Measurements from ENCODE around the gene RAB6A.

Gene RAB6A

DNA sequence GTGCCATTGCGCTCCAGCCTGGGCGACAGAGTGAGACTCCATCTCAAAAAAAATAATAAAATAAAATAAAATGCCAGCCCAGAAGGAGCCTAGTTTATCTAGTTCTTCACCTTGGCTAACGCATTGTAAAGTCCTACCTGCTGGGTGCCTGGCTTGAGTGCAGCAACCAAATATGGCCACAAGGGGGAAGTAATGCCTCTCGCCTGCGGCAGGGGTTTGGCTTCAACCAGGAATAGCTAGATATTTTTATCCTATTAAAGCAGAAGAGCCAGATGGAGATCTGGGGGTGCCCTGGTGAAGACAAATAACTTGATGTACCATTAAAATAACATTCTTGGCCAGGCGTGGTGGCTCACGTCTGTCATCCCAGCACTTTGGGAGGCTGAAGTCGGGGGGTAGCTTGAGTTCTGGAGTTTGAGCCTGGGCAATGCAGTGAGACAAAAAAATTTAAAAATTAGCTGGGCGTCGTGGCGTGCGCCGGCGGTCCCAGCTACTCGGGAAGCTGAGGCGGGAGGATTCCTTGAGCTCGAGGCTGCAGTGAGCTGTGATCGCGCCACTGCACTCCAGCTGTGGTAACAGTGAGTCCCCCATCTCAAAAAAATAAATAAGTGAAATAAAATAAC lies 135.1 kb downstream of the RAB6A start:
- no peak overlapping the region for H3K4me3 ChIP-seq (ENCODE audit: low read length)
- peaks cover 8% of the 10 kb centered on the region; the same call in 1 of the 2 replicates for H3K4me1 ChIP-seq (ENCODE audit: low read length)
- H2AFZ ChIP-seq (ENCODE audit: low read length), result peak overlapping the region; percentile 67
- peak; percentile 76 for DNase-seq
- H3K79me2 ChIP-seq (ENCODE audit: low read length), result no peaks in the 10 kb centered on the region
- H3K9ac ChIP-seq (ENCODE audit: low read length), result no peak overlapping the region
- no peak overlapping the region for H3K27ac ChIP-seq (ENCODE audit: low read length)
- H4K20me1 ChIP-seq (ENCODE audit: insufficient read depth, low read length), result no peaks in the 10 kb centered on the region
- no peaks in the 10 kb centered on the region for H3K27me3 ChIP-seq (replicated peaks; ENCODE audit: insufficient read depth, low read length)
- no peaks in the 10 kb centered on the region for H3K9me3 ChIP-seq (replicated peaks; ENCODE audit: insufficient read depth, low read length)
- TF ChIP-seq, protein P1, sequence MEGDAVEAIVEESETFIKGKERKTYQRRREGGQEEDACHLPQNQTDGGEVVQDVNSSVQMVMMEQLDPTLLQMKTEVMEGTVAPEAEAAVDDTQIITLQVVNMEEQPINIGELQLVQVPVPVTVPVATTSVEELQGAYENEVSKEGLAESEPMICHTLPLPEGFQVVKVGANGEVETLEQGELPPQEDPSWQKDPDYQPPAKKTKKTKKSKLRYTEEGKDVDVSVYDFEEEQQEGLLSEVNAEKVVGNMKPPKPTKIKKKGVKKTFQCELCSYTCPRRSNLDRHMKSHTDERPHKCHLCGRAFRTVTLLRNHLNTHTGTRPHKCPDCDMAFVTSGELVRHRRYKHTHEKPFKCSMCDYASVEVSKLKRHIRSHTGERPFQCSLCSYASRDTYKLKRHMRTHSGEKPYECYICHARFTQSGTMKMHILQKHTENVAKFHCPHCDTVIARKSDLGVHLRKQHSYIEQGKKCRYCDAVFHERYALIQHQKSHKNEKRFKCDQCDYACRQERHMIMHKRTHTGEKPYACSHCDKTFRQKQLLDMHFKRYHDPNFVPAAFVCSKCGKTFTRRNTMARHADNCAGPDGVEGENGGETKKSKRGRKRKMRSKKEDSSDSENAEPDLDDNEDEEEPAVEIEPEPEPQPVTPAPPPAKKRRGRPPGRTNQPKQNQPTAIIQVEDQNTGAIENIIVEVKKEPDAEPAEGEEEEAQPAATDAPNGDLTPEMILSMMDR (IDR thresholded peaks at IDR 0.05; ENCODE audit: low read length), result peak; percentile 85
- no peak for TF ChIP-seq EZH2 (optimal IDR thresholded peaks at IDR 0.05; ENCODE audit: low read depth, low read length)
- no peaks in the 10 kb centered on the region for H3K9me2 ChIP-seq (replicated peaks; ENCODE audit: insufficient read depth, low read length)
- no peaks in the 10 kb centered on the region for H3F3A ChIP-seq (ENCODE audit: insufficient read depth, low read length)
- no peaks in the 10 kb centered on the region for H3K36me3 ChIP-seq (replicated peaks; ENCODE audit: insufficient read depth, low read length)
- H3K4me2 ChIP-seq (ENCODE audit: low read depth, low read length), result peak overlapping the region; percentile 65

All from MM.1S (cell line).